ENCODE results near the gene PITHD1.
"Not testable (repeated sequence)": the region's sequence is repeated elsewhere in the genome, so short reads cannot be mapped to it uniquely, and the experiment has no call there.

PITHD1 gene

DNA sequence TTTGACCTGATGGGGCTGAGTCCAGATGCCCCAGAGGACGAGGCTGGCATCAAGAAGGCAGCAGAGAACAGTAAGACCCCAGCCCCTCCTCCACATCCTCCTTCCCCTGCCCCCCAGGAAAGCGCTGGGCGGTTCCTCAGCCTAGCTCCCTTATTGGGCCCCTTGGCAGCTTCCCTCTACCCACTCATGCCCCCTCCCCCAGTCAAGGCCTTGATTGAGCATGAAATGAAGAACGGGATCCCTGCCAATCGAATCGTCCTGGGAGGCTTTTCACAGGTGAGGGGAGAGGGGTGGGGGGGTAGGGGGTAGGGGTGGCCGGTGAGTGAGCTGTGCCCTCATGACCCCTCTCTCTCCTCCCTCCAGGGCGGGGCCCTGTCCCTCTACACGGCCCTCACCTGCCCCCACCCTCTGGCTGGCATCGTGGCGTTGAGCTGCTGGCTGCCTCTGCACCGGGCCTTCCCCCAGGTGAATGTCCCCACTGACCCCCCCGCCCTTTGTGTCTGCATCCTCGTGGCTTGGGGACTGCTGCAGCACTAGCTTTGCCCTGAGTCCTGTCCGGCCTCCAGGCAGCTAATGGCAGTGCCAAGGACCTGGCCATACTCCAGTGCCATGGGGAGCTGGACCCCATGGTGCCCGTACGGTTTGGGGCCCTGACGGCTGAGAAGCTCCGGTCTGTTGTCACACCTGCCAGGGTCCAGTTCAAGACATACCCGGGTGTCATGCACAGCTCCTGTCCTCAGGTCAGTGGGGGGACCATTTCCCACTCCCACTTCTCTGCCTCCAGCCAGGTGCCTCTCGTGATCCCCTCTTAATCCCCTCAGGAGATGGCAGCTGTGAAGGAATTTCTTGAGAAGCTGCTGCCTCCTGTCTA is 15.9 kb downstream of the PITHD1 start:
- TF ChIP-seq, protein P1, sequence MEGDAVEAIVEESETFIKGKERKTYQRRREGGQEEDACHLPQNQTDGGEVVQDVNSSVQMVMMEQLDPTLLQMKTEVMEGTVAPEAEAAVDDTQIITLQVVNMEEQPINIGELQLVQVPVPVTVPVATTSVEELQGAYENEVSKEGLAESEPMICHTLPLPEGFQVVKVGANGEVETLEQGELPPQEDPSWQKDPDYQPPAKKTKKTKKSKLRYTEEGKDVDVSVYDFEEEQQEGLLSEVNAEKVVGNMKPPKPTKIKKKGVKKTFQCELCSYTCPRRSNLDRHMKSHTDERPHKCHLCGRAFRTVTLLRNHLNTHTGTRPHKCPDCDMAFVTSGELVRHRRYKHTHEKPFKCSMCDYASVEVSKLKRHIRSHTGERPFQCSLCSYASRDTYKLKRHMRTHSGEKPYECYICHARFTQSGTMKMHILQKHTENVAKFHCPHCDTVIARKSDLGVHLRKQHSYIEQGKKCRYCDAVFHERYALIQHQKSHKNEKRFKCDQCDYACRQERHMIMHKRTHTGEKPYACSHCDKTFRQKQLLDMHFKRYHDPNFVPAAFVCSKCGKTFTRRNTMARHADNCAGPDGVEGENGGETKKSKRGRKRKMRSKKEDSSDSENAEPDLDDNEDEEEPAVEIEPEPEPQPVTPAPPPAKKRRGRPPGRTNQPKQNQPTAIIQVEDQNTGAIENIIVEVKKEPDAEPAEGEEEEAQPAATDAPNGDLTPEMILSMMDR (IDR thresholded peaks at IDR 0.05; ENCODE audit: extremely low read depth, insufficient read depth, missing control alignments): no peak
- DNase-seq (ENCODE audit: low spot score): no peak
- in situ Hi-C loops (cut with MboI; ENCODE audit: low pct_unique_long_range_greater_than_20kb, low sequenced_read_pairs, unreplicated experiment): no loop called here

GRCh38 chr1:23794732-23795182 is 16.5 kb downstream of the PITHD1 start:
- DNase-seq (ENCODE audit: low spot score); in situ Hi-C loops (cut with MboI; ENCODE audit: low pct_unique_long_range_greater_than_20kb, low sequenced_read_pairs, unreplicated experiment): not testable (repeated sequence)

- in situ Hi-C loops (cut with MboI; ENCODE audit: low pct_unique_long_range_greater_than_20kb, low sequenced_read_pairs, unreplicated experiment): no loop called here
- TF ChIP-seq, protein P1 (IDR thresholded peaks at IDR 0.05; ENCODE audit: extremely low read depth, insufficient read depth, missing control alignments): no peak
- no peak for DNase-seq (ENCODE audit: low spot score)
Measured at GRCh38 chr1:23795676-23796465, 17.7 kb downstream of the PITHD1 start.

GRCh38 chr1:23796466-23797271 is 18.5 kb downstream of the PITHD1 start:
- TF ChIP-seq, protein P1 (IDR thresholded peaks at IDR 0.05; ENCODE audit: extremely low read depth, insufficient read depth, missing control alignments): no peak
- in situ Hi-C loops (cut with MboI; ENCODE audit: low pct_unique_long_range_greater_than_20kb, low sequenced_read_pairs, unreplicated experiment): no loop called here
- no peak for DNase-seq (ENCODE audit: low spot score)

DNA sequence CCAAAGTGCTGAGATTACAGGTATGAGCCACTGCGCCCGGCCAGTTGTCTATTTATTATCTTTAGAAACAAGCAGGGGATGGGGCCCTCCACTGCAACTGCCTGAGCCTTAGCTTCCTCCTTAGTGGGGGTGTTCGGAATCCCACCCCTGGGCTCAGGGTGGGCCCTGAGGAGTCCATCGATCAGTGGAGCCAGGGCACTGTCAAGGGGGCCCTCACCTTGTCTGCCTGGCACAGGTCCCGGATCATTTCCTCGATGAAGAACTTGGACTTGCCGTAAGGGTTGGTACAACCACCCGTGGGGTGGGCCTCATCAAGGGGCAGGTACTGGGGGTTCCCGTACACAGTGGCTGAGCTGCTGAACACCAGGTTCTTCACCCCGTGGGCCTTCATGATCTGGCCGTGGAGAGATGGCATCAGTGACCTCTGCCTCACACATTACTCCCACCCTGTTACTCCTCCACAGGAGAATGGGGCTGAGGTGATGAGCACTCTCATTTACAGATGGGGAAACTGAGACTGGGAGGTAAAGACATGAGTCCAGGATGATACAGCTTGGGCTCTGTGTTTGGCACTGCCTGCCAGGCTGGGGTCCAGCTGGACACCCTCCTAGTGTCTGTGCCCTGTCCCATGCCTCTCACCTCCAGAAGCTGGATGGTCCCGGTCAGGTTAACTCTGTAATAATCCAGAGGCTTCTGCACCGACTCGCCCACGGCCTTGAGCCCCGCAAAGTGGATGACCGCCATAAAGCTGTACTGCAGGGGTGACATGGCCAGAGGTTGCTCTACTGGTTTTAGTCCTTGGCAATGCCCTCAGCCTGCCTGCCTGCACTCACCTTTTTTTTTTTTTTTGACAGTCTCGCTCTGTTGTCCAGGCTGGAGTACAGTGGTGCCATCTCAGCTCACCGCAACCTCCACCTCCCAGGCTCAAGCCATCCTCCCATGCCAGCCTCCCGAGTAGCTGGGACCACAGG is 19.5 kb downstream of the PITHD1 start:
- TF ChIP-seq, protein P1 (IDR thresholded peaks at IDR 0.05; ENCODE audit: extremely low read depth, insufficient read depth, missing control alignments): no peak
- DNase-seq (ENCODE audit: low spot score): no peak
- in situ Hi-C loops (cut with MboI; ENCODE audit: low pct_unique_long_range_greater_than_20kb, low sequenced_read_pairs, unreplicated experiment): no loop called here

DNA sequence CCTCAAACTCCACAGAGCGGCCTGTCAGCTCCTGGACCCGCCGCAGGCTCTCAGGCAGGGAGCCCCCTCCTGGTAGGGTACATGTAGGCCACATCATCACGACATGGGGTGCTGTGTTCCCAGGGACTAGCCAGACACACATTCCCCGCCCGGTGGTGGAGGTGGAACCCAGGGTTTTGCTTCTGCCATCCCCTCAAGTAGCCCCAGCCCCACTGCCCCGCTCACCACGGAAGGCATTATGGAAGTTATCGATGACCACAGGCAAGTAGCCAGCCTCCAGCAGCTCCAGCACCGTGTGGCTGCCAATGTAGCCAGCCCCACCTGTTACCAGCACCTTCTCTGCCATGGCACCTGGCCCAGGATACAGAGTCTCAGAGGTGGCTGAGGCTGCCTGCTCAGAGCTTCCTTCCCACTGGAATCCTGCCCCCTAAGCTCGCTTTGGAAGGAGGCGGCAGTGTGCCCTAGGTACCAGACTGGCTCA is 20.5 kb downstream of the PITHD1 start:
- in situ Hi-C loops (cut with MboI; ENCODE audit: low pct_unique_long_range_greater_than_20kb, low sequenced_read_pairs, unreplicated experiment): no loop called here
- TF ChIP-seq, protein P1 (IDR thresholded peaks at IDR 0.05; ENCODE audit: extremely low read depth, insufficient read depth, missing control alignments): peak; percentile 19
- DNase-seq (ENCODE audit: low spot score): peak; percentile 28

All from GM13977 (cell line).